Subcutaneous abdominal adipose tissue (tissue), 5 donors: ENCODE measurements around the gene THTPA.
A peak's percentile ranks its signal among the peaks of the same experiment; 100 is the strongest.

Experiments
- H3K27ac ChIP-seq: one replicate; pipeline ENCODE4 v1.7.0; 2013; ENCODE audit warnings: low read depth, mild to moderate bottlenecking, inconsistent platforms, low read length, moderate library complexity
- H3K27me3 ChIP-seq, 5 donors: one replicate each; pipeline ENCODE4 v1.7.0; 2013; ENCODE audit warnings: low read length in 5 of 5, inconsistent platforms in 1 of 5; ENCODE audit not compliant: control insufficient read depth in 5 of 5, insufficient read depth in 4 of 5
- H3K36me3 ChIP-seq, 5 donors: one replicate each; pipeline ENCODE4 v1.7.0; 2013; ENCODE audit warnings: low read length in 5 of 5; ENCODE audit not compliant: control insufficient read depth in 5 of 5, insufficient read depth in 5 of 5
- H3K4me1 ChIP-seq, 5 donors: one replicate each; pipeline ENCODE4 v1.7.0; 2013; ENCODE audit warnings: low read length in 5 of 5, mild to moderate bottlenecking in 3 of 5, moderate library complexity in 1 of 5; ENCODE audit not compliant: control insufficient read depth in 5 of 5, insufficient read depth in 5 of 5
- H3K4me3 ChIP-seq, 5 donors: one replicate each; pipeline ENCODE4 v1.7.0; 2013; ENCODE audit warnings: low read length in 5 of 5, low read depth in 1 of 5
- H3K9ac ChIP-seq, 5 donors: one replicate each; pipeline ENCODE4 v1.7.0; 2013; ENCODE audit warnings: low read length in 5 of 5, mild to moderate bottlenecking in 4 of 5, moderate library complexity in 3 of 5
- H3K9me3 ChIP-seq, 5 donors: one replicate each; pipeline ENCODE4 v1.7.0; 2013; ENCODE audit warnings: low read length in 5 of 5; ENCODE audit not compliant: control insufficient read depth in 5 of 5
- donor health status: healthy.
- donor health status: healthy.
- donor health status: healthy.
- donor health status: healthy.
- donor health status: healthy.

The THTPA gene

GRCh38 chr14:23550812-23551265 lies 5.2 kb upstream of the THTPA start:
- Histone ChIP-seq H3K9ac (peak overlapping the region in 4 of 5 donors; percentile 70 to 86 (median 80)), H3K27me3 (no peaks in the 10 kb centered on the region), H3K4me1 (peaks cover 2 to 56% (median 49%) of the 10 kb centered on the region in 5 donors), H3K36me3 (no peaks in the 10 kb centered on the region), H3K27ac (peak overlapping the region; percentile 57), H3K4me3 (peak overlapping the region; percentile 75 to 91 (median 80)), H3K9me3 (no peaks in the 10 kb centered on the region)

- no peaks in the 10 kb centered on the region for H3K36me3 ChIP-seq
- no peaks in the 10 kb centered on the region for H3K27me3 ChIP-seq
- peak within 1 kb of the TSS; percentile 75 to 91 (median 80) for H3K4me3 ChIP-seq
- H3K4me1 ChIP-seq, result peaks cover under 1 to 54% (median 45%) of the 10 kb centered on the region in 5 donors
- no peaks in the 10 kb centered on the region for H3K9me3 ChIP-seq
- peak within 1 kb of the TSS; percentile 57 for H3K27ac ChIP-seq
- H3K9ac ChIP-seq, result peak within 1 kb of the TSS in 4 of 5 donors; percentile 70 to 86 (median 80)
These were observed 4.6 kb upstream of the THTPA start, which contains the start of gene ZFHX2 for GRCh38 chr14:23551266-23552028. ZFHX2 (minus strand) TSS chr14:23551765; CDS start chr14:23535325, 16,440 bp downstream.

- peaks cover 5 to 45% (median 34%) of the 10 kb centered on the region in 5 donors for H3K4me1 ChIP-seq
- H3K27me3 ChIP-seq, result no peaks in the 10 kb centered on the region
- peak overlapping the region in 3 of 5 donors; percentile 91 to 98 (median 95) for H3K9ac ChIP-seq
- H3K9me3 ChIP-seq, result no peaks in the 10 kb centered on the region
- peak overlapping the region; percentile 50 to 97 (median 93) for H3K4me3 ChIP-seq
- peaks cover 0 to 23% (median 16%) of the 10 kb centered on the region in 5 donors for H3K36me3 ChIP-seq
- H3K27ac ChIP-seq, result peak overlapping the region; percentile 87
These were observed 564 bp upstream of the THTPA start for GRCh38 chr14:23555533-23555881.

- peak overlapping the region; percentile 87 to 97 (median 93) for H3K4me3 ChIP-seq
- peak overlapping the region; percentile 77 to 98 (median 93) for H3K9ac ChIP-seq
- H3K27ac ChIP-seq, result peak overlapping the region; percentile 87
- peaks cover 5 to 31% (median 20%) of the 10 kb centered on the region in 5 donors for H3K4me1 ChIP-seq
- peaks cover 0 to 34% (median 19%) of the 10 kb centered on the region in 5 donors for H3K36me3 ChIP-seq
- no peaks in the 10 kb centered on the region for H3K9me3 ChIP-seq
- H3K27me3 ChIP-seq, result no peaks in the 10 kb centered on the region
These were observed 799 bp downstream of the THTPA start for GRCh38 chr14:23556700-23557440.

- Histone ChIP-seq H3K4me3 (no peak overlapping the region), H3K9me3 (no peaks in the 10 kb centered on the region), H3K9ac (peak overlapping the region in 2 of 5 donors; percentile 58 to 98), H3K27me3 (no peaks in the 10 kb centered on the region), H3K4me1 (peaks cover 5 to 29% (median 18%) of the 10 kb centered on the region in 5 donors), H3K27ac (no peak overlapping the region), H3K36me3 (peaks cover 0 to 39% (median 20%) of the 10 kb centered on the region in 5 donors)
These were observed 1.4 kb downstream of the THTPA start for GRCh38 chr14:23557521-23557920.

DNA sequence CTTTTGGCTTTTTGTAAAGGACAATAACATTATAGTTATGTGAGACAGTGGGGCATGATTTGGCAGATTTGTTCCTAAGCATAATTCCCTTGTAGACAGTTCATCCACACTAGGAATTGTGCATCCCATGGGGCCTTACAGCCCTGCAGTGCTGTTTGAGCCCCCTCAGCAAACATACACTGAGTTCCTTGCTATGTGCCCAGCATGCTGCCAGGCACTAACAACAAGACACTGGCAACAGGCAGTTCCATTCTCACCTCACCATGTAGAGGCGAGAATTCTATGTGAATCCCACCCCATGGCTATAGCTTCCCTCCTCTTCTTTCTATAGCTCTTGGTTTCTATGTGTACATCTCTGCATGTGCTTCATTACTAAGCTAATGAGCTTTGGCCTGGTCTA lies 1.9 kb downstream of the THTPA start:
- Histone ChIP-seq H3K36me3 (peaks cover 0 to 39% (median 20%) of the 10 kb centered on the region in 5 donors), H3K4me3 (no peak overlapping the region), H3K9ac (peak overlapping the region in 3 of 5 donors; percentile 10 to 98 (median 58)), H3K4me1 (peaks cover 5 to 29% (median 18%) of the 10 kb centered on the region in 5 donors), H3K9me3 (no peaks in the 10 kb centered on the region), H3K27ac (no peak overlapping the region), H3K27me3 (no peaks in the 10 kb centered on the region)

- no peak overlapping the region for H3K27ac ChIP-seq
- peaks cover 5 to 29% (median 18%) of the 10 kb centered on the region in 5 donors for H3K4me1 ChIP-seq
- peaks cover 0 to 39% (median 20%) of the 10 kb centered on the region in 5 donors for H3K36me3 ChIP-seq
- no peaks in the 10 kb centered on the region for H3K9me3 ChIP-seq
- H3K9ac ChIP-seq, result peak overlapping the region in 2 of 5 donors; percentile 10 to 36
- H3K4me3 ChIP-seq, result no peak overlapping the region
- H3K27me3 ChIP-seq, result no peaks in the 10 kb centered on the region
These were observed 2.4 kb downstream of the THTPA start for GRCh38 chr14:23558346-23559009.

- Histone ChIP-seq H3K9ac (no peak overlapping the region), H3K27me3 (no peaks in the 10 kb centered on the region), H3K9me3 (no peaks in the 10 kb centered on the region), H3K27ac (no peak overlapping the region), H3K4me3 (no peak overlapping the region), H3K36me3 (peaks cover 0 to 46% (median 25%) of the 10 kb centered on the region in 5 donors), H3K4me1 (peaks cover 5 to 29% (median 18%) of the 10 kb centered on the region in 5 donors)
These were observed 3.2 kb downstream of the THTPA start for GRCh38 chr14:23559010-23559925.
